Inferior parietal cortex (tissue), 1 donor: Measurements from ENCODE around the gene THEM4.
"Not testable (repeated sequence)": the region's sequence is repeated elsewhere in the genome, so short reads cannot be mapped to it uniquely, and the experiment has no call there.

Experiments
- DNase-seq: peaks from one replicate; pipeline ENCODE4 v3.0.0-alpha.2; 2016; ENCODE audit errors: extremely low spot score

THEM4 gene

DNA sequence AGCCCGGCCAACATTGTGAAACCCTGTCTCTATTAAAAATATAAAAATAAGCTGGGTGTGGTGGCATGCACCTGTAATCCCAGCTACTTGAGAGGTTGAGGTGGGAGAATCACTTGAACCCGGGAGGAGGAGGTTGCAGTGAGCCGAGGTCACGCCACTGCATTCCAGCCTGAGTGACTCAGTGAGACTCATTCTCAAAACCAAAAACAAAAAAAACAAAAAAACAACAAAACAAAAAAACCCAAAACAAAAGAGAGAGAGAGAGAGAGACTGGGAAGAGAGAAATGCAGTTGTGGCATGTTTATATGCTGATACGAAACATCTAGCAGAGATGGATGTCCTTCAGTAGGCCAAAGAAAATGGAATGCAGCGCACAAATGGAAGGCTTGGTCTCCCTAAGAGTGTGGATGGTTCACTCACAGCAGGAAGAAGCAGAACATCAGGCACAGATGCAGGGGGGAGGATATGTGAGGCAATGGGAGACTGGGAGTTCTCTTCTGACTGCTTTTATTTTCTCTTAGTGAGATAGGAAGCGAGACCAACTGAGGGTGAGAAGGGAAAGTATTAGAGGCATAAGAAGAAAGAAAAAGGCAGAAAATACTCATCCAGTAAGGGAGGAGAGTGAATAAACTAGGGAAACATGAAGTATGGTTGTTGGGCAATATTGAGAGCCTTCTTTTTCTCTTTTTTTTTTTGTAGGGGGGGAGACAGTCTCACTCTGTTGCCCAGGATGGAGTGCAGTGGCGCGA is 16.0 kb downstream of the THEM4 start:
- no peak for DNase-seq

GRCh38 chr1:151892190-151892589 is 17.1 kb downstream of the THEM4 start:
- no peak for DNase-seq

DNA sequence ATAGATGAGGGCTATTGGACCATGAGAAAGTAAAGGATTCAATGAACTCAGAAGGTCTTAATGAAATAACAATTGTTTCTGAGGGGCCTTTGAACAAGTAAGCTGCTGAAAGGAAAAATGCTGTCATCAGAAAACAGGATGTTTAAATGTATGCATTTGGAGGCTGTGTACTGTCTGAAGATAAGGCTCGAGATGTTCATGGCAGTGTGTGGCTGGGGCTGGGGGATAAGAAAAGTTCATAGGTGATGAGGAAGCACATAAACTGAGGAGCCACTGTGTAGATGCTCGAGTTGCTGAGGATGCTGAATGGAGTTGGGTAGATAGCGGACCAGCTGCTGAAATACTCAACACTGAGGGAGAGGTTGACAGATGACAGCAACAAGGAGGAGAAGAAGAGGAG is 17.8 kb downstream of the THEM4 start:
- DNase-seq = no peak

- no peak for DNase-seq
These were observed 20.2 kb downstream of the THEM4 start for GRCh38 chr1:151888972-151889570.

DNA sequence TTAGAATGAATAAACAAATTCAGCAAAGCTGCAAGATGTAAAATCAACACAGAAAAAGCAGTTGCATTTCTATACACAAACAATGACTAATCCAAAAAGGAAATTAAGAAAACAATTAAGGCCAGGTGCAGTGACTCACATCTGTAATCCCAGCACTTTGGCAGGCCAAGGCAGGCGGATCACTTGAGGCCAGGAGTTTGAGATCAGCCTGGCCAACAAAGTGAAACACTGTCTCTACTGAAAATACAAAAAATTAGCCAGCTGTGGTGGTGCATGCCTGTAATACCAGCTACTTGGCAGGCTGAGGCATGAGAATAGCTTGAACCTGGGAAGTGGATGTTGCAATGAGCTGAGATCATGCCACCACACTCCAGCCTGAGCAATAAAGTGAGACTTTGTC is 22.3 kb downstream of the THEM4 start:
- no peak for DNase-seq

DNA sequence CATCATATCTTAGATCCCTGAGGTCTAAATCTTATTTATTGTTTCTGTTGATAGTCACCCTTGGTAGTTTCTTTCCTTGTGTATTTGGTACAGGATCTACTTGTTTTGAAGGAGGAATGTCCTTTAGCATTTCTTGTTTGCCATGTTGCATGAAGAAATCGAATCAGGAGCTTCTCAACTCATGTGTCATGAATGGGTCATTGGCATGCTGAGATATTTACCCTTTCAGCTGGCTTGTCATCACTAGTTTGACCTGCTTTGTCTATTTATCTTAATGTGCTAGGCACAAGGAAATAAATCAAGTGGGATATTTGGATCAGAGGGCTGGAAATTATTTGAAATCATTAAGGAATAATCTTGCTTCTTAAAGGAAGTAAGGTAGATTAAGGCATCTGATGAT is 23.8 kb downstream of the THEM4 start:
- DNase-seq = no peak

- DNase-seq = not testable (repeated sequence)
These were observed 24.4 kb downstream of the THEM4 start for GRCh38 chr1:151884879-151885278.

DNA sequence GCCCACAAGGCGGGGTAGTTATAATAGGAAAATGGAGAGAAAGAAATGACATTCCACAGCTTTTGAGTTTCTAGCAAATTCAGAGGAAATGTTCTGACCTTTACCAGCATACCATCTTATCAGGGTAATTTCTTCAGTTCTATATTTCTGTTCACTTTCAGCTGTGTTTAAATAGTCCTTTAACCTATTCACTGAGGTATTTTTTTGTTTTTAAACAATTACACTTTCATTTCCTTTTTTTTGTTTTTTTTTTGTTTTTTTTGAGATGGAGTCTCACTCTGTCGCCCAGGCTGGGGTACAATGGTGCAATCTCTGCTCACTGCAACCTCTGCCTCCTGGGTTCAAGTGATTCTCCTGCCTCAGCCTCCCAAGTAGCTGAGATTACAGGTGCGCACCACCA is 24.9 kb downstream of the THEM4 start:
- DNase-seq = not testable (repeated sequence)

GRCh38 chr1:151883898-151884297 is 25.4 kb downstream of the THEM4 start:
- DNase-seq = not testable (repeated sequence)

- DNase-seq = not testable (repeated sequence)
These were observed 26.4 kb downstream of the THEM4 start for GRCh38 chr1:151882918-151883317.

GRCh38 chr1:151882466-151882865 is 26.8 kb downstream of the THEM4 start:
- no peak for DNase-seq

DNA sequence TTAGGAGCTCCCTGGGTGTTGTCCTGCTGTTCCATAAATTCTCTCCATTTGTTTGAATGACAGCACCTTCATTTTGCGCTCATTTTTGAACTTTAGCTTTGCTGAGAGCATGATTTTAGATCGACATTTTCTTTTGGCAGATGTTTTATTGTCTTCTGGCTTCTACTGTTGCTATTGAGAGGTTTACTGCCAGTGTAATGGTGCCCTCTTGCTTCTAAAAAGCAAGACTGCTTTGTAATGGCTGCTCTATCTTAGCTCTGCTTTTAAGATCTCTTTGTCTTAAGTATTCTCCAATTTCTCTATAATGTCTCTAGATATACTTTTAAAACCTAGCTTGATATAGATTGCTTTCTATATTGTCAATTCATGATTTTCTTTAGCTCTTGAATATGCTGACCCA is 27.8 kb downstream of the THEM4 start:
- peak; percentile 44 for DNase-seq

DNA sequence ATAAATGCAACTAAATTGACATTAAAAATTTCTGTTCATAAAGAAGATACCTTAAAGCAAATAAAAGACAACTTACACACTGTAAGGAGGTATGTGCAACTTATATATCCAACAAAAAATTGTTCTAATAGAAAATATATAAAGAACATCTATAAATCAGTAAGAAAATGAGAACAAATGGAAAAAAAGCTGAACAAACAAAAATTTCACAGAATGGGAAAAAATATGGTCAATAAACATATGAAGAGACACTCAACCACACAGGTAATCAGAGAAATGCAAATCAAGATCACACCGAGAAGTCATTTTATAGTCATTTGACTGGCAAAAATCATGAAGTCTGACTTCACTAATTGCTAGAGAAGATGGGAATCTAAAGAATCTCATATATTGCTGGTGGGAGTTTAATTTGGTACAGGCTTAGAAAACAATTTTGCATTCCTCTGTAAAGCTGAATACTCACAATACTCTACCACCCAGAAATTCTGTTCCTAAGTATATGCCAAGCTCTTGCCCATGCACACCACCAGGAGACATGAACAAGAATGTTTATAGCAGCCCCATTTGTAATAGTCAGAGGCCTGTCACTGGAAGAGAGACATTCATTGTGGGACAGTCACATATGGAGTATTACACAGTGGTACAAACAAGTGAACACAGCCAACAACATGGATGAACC is 33.8 kb downstream of the THEM4 start:
- DNase-seq = no peak

GRCh38 chr1:151872776-151873175 is 36.5 kb downstream of the THEM4 start:
- DNase-seq = not testable (repeated sequence)

GRCh38 chr1:151871284-151872030 is 37.9 kb downstream of the THEM4 start:
- no peak for DNase-seq

GRCh38 chr1:151868486-151868885 is 40.8 kb downstream of the THEM4 start:
- peak; percentile 27 for DNase-seq

DNA sequence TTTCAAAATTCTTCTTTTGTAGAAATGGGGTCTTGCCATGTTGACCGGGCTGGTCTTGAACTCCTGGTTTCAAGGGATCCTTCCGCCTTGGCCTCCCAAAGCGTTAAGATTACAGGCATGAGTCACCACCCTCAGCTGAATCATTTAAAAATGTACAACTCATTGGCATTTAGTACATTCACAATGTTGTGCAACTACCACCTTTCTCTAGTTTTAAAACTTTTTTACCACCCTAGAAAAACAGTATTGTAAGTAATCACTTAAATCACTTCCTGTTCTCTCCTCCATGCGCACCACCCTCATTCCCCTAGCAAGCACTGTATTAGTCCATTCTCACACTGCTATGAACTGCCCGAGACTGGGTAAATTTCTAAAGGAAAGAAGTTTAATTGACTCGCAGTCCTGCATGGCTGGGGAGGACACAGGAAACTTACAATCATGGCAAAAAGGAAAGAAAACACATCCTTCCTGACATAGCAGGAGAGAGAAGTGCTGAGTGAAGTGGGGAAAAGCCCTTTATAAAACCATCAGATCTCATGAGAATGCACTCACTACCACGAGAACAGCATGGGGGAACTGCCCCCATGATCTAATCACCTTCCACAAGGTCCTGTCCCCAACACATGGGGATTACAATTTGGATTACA is 41.4 kb downstream of the THEM4 start:
- DNase-seq = no peak

GRCh38 chr1:151867321-151867720 is 42.0 kb downstream of the THEM4 start:
- DNase-seq = no peak

DNA sequence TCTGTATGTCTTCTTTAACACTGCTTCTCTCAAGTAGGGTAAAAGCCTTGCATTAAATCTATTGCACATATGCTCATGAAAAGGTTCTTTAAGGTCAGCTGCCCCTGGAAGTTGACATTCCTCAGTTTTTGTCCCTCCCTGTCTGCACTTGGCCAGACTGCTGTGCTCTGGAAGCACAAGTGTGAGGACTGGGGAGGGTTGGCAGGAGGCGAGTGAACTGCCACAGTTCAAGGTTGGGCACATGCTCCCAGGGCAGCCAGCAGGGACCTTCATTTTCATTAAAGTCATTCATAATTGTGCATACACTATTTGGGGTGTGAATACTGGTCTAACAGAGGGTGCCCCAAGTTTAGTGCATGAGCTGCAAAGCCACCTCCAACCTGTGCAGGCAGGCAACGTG is 44.9 kb downstream of the THEM4 start:
- DNase-seq = no peak

- DNase-seq = no peak
These were observed 46.7 kb downstream of the THEM4 start for GRCh38 chr1:151862604-151863003.

GRCh38 chr1:151860504-151861187 is 48.7 kb downstream of the THEM4 start:
- DNase-seq = no peak
